Stimulated activated CD4-positive, alpha-beta T cell treated with anti-CD3 and anti-CD28 coated beads, Interleukin-4, amount 100 ng/mL, for 24 hours (primary cell): ENCODE data around the gene IKZF1.

Source experiments
- DNase-seq: peaks from one replicate; pipeline ENCODE4 v3.0.0-alpha.2; 2020

IKZF1 gene

GRCh38 chr7:50284296-50284695, 20.2 kb upstream of the IKZF1 start:
- no peak for DNase-seq

- no peak for DNase-seq
Measured at GRCh38 chr7:50285269-50285668, 19.2 kb upstream of the IKZF1 start.

- no peak for DNase-seq
Measured at GRCh38 chr7:50287129-50287528, 17.4 kb upstream of the IKZF1 start.

GRCh38 chr7:50292165-50292757, 12.3 kb upstream of the IKZF1 start:
- no peak for DNase-seq

GRCh38 chr7:50292763-50293162, 11.8 kb upstream of the IKZF1 start:
- DNase-seq: no peak

- DNase-seq: no peak
Measured at GRCh38 chr7:50293509-50294179, 10.9 kb upstream of the IKZF1 start.

GRCh38 chr7:50295133-50295532, 9.4 kb upstream of the IKZF1 start:
- no peak for DNase-seq

- DNase-seq: no peak
Measured at GRCh38 chr7:50296799-50297198, 7.7 kb upstream of the IKZF1 start.

- DNase-seq: no peak
Measured at GRCh38 chr7:50298811-50299562, 5.5 kb upstream of the IKZF1 start.

- DNase-seq: no peak
Measured at GRCh38 chr7:50300336-50300735, 4.2 kb upstream of the IKZF1 start.

GRCh38 chr7:50302486-50303334, 1.8 kb upstream of the IKZF1 start:
- DNase-seq: no peak

GRCh38 chr7:50303335-50304128, 984 bp upstream of the IKZF1 start:
- no peak for DNase-seq

- DNase-seq: peak; percentile 69
Measured at GRCh38 chr7:50304911-50305582, 531 bp downstream of the IKZF1 start.

- no peak for DNase-seq
Measured at GRCh38 chr7:50305583-50306493, 1.3 kb downstream of the IKZF1 start.

- DNase-seq: no peak
Measured at GRCh38 chr7:50306494-50307367, 2.2 kb downstream of the IKZF1 start.

GRCh38 chr7:50307368-50308032, 3.0 kb downstream of the IKZF1 start:
- DNase-seq: peak; percentile 74

- DNase-seq: no peak
Measured at GRCh38 chr7:50308203-50308531, 3.7 kb downstream of the IKZF1 start.

- peak; percentile 48 for DNase-seq
Measured at GRCh38 chr7:50308532-50309385, 4.2 kb downstream of the IKZF1 start.
